ENCODE results near the gene RBM44.

Gene RBM44

GRCh38 chr2:237857791-237858190 lies 59.2 kb downstream of the RBM44 start:
- in situ Hi-C loops (cut with MboI; ENCODE audit: low sequenced_read_pairs): loop anchor here (25.0 kb wide), 1 partner anchor 255 kb away; the partner anchor contains the start of gene ESPNL

GRCh38 chr2:237858294-237859081 lies 59.9 kb downstream of the RBM44 start:
- in situ Hi-C loops (cut with MboI; ENCODE audit: low sequenced_read_pairs): loop anchor here (25.0 kb wide), 1 partner anchor 254 kb away; the partner anchor contains the start of gene ESPNL

GRCh38 chr2:237859082-237859433 lies 60.5 kb downstream of the RBM44 start:
- in situ Hi-C loops (cut with MboI; ENCODE audit: low sequenced_read_pairs): loop anchor here (25.0 kb wide), 1 partner anchor 253 kb away; the partner anchor contains the start of gene ESPNL

- in situ Hi-C loops (cut with MboI; ENCODE audit: low sequenced_read_pairs): loop anchor here (25.0 kb wide), 1 partner anchor 253 kb away; the partner anchor contains the start of gene ESPNL
Measured at GRCh38 chr2:237859533-237860272, 61.1 kb downstream of the RBM44 start, which contains the start of gene RAMP1. TSS of gene RAMP1 (plus strand) at chr2:237859623. CDS start at chr2:237859676, 53 bp downstream.

- in situ Hi-C loops (cut with MboI; ENCODE audit: low sequenced_read_pairs): loop anchor here (25.0 kb wide), 1 partner anchor 252 kb away; the partner anchor contains the start of gene ESPNL
Measured at GRCh38 chr2:237860273-237860935, 61.8 kb downstream of the RBM44 start.

GRCh38 chr2:237861875-237862527 lies 63.4 kb downstream of the RBM44 start:
- in situ Hi-C loops (cut with MboI; ENCODE audit: low sequenced_read_pairs): loop anchor here (25.0 kb wide), 1 partner anchor 250 kb away; the partner anchor contains the start of gene ESPNL

- in situ Hi-C loops (cut with MboI; ENCODE audit: low sequenced_read_pairs): loop anchor here (25.0 kb wide), 1 partner anchor 250 kb away; the partner anchor contains the start of gene ESPNL
Measured at GRCh38 chr2:237862528-237862895, 63.9 kb downstream of the RBM44 start.

- in situ Hi-C loops (cut with MboI; ENCODE audit: low sequenced_read_pairs): loop anchor here (25.0 kb wide), 1 partner anchor 249 kb away; the partner anchor contains the start of gene ESPNL
Measured at GRCh38 chr2:237863102-237863511, 64.5 kb downstream of the RBM44 start.

GRCh38 chr2:237863689-237864443 lies 65.3 kb downstream of the RBM44 start:
- in situ Hi-C loops (cut with MboI; ENCODE audit: low sequenced_read_pairs): loop anchor here (25.0 kb wide), 1 partner anchor 248 kb away; the partner anchor contains the start of gene ESPNL

GRCh38 chr2:237864444-237864931 lies 65.9 kb downstream of the RBM44 start:
- in situ Hi-C loops (cut with MboI; ENCODE audit: low sequenced_read_pairs): loop anchor here (25.0 kb wide), 1 partner anchor 248 kb away; the partner anchor contains the start of gene ESPNL

- in situ Hi-C loops (cut with MboI; ENCODE audit: low sequenced_read_pairs): loop anchor here (25.0 kb wide), 1 partner anchor 247 kb away; the partner anchor contains the start of gene ESPNL
Measured at GRCh38 chr2:237864940-237865622, 66.5 kb downstream of the RBM44 start.

- in situ Hi-C loops (cut with MboI; ENCODE audit: low sequenced_read_pairs): loop anchor here (25.0 kb wide), 1 partner anchor 247 kb away; the partner anchor contains the start of gene ESPNL
Measured at GRCh38 chr2:237865623-237866041, 67.1 kb downstream of the RBM44 start.

GRCh38 chr2:237866101-237866621 lies 67.6 kb downstream of the RBM44 start:
- in situ Hi-C loops (cut with MboI; ENCODE audit: low sequenced_read_pairs): loop anchor here (25.0 kb wide), 1 partner anchor 246 kb away; the partner anchor contains the start of gene ESPNL

- in situ Hi-C loops (cut with MboI; ENCODE audit: low sequenced_read_pairs): loop anchor here (25.0 kb wide), 1 partner anchor 245 kb away; the partner anchor contains the start of gene ESPNL
Measured at GRCh38 chr2:237867465-237867864, 68.9 kb downstream of the RBM44 start.

GRCh38 chr2:237868074-237868473 lies 69.5 kb downstream of the RBM44 start:
- in situ Hi-C loops (cut with MboI; ENCODE audit: low sequenced_read_pairs): loop anchor here (25.0 kb wide), 1 partner anchor 244 kb away; the partner anchor contains the start of gene ESPNL

- in situ Hi-C loops (cut with MboI; ENCODE audit: low sequenced_read_pairs): loop anchor here (25.0 kb wide), 1 partner anchor 244 kb away; the partner anchor contains the start of gene ESPNL
Measured at GRCh38 chr2:237868631-237869342, 70.2 kb downstream of the RBM44 start.

All from HL-60/S4 (cell line).